HG03060 (cell line): ENCODE measurements around the gene PODXL.

Source experiments
- ATAC-seq: cut with Tn5 transposase; IDR thresholded peaks from one replicate; pipeline ENCODE4 v1.9.1; 2021; ENCODE audit warnings: low read depth, moderate number of reproducible peaks; ENCODE audit not compliant: unreplicated experiment

The PODXL gene

DNA sequence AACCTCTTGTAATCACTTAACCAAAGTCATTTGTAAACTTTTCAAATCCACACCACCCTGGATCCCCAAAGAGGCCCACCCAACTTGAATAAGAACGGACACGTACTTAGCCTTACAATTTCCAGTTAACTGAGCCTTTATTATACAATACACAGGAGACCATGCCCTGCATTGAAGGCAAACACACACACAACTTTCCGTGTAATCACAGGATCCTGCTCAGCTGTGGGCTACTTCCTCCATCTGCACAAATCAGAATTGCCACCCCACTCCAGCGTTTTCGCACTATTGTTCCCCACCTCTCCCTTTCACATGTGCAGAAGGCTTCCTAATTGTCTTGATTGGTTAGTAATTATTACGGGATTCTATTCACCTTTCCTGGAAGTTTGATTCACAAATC lies 12.1 kb upstream of the PODXL start:
- no peak for ATAC-seq

- no peak for ATAC-seq
Measured at GRCh38 chr7:131564640-131565039, 8.2 kb upstream of the PODXL start.

DNA sequence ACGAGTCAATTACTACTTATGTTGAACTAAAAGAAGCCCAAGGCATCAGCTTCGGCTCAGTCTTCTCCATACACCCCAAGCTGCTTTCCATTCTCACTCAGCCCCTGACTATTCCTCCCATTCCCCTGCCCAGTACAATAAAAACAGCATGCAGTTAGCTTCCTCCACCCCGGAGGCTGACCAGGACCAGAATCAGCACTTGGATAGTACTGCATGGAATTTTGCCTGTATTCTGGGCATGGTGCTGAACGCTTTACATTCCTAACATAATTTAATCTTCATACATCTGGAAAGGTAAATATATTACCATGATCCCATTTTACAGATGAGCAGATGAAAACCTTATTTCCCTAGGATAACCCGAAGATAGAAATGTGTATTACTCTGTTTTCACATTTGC lies 7.5 kb upstream of the PODXL start:
- ATAC-seq, result no peak

- no peak for ATAC-seq
Measured at GRCh38 chr7:131562941-131563340, 6.5 kb upstream of the PODXL start.

DNA sequence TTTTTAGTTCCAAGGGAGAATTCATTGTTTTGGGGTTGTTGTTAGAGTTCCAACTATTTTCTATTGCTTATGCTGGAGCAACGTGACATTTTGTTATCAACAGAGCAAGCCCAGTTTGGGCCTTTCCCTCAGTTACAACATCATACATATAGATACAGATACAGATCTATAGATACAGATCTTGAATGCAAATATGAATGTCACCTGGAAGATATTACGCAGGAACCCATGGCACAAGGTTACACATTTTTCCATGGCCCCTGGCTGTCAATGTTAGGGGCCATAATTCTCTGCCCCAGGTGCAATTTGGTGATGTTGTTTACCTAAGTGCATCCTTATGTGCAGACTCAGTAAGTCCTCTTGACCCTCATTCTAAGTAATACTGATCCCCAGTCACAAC lies 3.6 kb upstream of the PODXL start:
- ATAC-seq, result no peak

DNA sequence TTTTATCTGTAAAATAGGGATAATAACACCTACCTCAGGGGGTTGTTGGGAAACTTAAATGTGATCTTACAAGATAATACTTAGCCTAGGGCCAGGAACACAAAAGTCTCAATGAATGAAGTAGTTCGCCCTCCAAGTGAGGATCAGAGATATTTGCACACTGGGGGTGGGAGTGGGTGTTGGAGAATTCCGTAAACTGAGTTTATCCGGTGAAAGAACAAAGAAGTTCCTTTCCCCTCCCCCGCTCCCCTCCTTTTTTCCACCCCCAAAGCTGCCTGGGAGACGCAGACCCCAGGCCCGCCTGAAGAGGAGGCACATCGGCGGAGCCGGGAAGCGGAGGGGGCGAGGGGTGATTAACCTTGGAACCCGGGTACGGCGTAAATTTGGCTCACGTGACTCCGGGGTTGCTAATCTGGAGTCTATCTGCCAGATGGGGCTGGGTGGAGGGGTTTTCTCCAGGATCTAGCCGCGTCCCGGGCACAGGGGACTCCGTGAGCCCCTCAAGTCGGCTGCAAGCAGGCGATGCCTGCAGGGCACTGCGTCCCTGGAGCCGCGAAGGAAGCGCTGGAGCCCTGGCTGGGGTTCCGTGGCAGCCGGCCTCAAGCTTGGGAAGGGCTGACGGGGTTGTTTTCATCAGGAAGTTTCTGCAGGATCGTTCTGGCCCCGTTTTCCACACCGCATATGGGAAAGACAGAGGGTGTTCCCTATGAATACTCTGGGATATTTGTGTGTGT lies 1.4 kb upstream of the PODXL start:
- ATAC-seq, result no peak

GRCh38 chr7:131556909-131557651 lies 652 bp upstream of the PODXL start:
- no peak for ATAC-seq

DNA sequence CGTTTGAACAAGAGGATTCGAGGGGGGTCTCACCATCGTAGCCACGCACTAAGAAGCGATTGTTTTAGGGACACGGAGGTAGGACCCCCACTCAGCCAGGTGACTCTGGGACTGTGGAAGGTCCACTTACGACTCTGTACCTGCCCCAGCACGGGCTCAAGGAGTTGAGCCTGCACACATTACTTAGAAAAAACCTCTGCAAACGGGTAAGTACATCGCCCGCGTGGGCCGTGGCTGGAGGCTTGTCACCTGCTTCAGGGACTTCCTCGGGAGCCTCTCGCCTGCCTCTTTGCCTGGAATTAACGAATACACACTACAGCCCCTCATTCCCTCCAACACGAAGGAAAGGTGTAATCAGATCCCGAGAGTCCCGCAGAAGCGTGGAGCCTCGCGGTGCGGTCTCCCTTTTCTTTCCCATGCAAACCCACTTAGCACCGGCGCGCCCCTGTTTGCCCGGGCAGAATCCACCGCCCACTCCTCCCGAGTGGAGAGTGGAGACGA lies 826 bp downstream of the PODXL start:
- no peak for ATAC-seq

DNA sequence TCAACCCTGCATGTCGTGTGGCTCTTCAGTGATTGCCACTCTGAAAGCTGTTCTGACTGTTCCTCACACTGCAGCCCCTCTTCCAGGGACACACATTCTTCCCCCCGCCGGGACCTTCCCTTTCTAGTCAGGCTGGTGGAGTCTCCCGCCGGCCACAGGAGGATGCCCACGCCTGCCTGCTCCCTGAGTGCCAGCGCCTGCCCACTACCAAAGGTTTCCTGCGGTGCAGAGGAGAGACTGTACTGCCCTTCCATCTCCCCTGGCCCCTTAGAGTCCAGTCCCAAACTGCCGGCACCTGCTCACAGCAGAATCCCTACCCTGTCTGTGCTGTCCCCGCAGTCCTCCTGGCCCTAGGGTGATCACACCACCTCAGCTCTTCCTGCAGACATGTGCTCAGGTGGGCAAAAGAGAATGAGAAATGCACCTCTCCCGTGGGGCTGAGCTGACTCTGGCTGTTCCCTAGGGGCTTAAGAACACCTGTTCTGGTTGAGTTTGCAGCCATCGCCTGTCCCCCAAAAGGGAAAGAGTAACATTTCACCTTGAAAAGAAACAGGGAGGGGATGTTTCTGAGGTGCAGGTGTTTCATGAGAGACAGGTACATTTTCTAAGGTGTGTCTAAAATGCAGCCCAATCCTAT lies 1.4 kb downstream of the PODXL start:
- no peak for ATAC-seq

DNA sequence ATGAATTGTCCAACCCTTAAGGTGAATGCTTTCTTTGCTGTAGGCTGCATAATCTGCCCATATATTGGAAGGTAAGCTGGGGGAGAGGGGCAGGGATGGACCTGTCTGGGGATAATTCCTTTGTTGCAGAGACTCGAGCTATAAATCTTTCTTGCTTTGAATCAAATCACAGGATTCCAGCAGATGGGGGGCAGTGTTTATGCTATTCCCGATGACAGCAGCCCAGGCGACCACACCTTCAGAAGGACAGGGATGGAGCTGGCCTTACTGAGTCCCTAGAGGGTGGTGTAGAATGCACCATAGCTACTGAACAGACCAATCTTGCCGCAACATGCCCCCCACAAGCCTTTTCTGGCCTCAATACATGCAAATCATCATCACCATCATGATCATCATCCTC lies 2.5 kb downstream of the PODXL start:
- ATAC-seq, result no peak

- no peak for ATAC-seq
Measured at GRCh38 chr7:131552053-131552452, 4.4 kb downstream of the PODXL start.

DNA sequence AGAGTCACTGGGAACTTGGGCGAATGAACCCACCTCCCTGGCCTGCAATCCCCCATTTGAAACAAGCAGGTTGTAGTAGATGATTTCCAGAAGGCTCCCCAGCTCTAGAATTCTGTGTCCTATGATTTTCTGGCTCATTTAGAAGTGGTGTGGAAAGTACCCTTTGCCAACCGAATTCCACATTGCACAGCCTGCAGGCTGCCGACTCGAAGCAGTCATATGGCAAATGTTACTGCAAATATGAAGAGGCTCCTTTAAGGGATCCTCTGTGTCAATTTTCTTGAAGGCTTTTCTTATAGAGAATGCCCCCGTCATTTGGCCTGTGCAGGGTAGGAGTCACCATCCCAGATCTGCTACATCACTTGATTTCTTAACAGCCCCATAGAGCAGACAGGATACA lies 5.6 kb downstream of the PODXL start:
- no peak for ATAC-seq

DNA sequence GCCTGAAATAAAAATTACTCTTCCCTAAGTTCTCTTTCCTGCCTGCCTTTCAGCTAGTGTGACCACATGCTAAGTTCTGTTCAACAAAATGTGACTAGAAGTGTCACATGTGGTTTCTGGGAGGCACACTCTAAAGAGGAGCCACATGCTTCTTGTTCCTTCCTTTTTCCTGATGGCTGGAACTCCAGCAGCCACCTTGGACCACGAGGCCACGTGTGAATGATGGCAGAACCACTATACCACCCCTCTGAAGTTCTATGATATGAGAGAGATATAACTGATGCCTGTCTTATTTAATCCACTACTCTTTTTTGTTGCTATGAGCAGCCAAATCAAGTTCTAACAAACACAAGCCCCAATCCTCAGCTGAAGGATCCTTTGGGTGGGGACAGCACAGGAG lies 8.1 kb downstream of the PODXL start:
- no peak for ATAC-seq

DNA sequence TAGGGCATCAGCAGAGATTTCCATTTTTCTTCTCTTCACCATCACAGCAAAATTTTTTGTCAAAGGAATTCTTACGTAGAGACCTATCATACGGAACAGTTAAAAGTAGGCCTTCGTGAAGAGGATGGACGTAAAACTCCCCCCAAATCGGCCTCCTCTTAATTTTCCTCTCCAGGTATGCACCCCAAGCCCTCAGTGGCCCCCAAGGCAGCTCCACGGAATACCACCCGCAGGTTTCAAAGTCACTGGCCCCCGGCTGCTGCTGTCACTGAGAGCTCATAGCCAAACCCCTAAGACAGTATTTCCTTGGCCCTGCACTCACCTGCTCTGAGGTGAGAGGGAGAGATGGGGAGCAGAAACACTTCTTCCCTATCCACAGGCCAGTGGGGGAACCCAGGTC lies 8.8 kb downstream of the PODXL start:
- ATAC-seq, result no peak

DNA sequence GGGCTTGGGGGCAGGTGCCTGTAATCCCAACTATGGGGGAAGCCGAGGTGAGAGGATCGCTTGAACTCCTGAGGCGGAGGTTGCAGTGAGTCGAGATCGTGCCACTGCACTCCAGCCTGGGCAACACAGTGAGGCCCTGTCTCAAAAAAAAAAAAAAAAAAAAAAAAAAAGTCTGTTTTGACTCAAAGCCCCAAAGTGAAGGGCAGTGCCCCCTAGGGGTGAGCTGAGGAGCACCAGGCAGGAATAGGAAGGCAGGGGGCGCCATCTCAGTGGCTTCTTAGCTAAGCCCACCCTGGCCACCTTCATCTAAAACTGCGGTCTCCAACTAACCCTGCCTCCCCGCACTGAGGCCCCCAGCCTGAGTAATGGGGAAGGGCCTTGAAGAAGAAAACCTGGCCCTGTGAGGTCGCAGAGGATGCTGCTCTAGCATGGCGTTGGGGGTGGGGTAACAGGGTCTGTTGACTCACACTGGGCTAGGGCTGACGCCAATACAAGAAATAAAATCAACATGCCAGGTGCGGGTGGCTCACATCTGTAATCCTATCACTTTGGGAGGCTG lies 9.8 kb downstream of the PODXL start:
- no peak for ATAC-seq

- ATAC-seq, result no peak
Measured at GRCh38 chr7:131546126-131546525, 10.3 kb downstream of the PODXL start.

DNA sequence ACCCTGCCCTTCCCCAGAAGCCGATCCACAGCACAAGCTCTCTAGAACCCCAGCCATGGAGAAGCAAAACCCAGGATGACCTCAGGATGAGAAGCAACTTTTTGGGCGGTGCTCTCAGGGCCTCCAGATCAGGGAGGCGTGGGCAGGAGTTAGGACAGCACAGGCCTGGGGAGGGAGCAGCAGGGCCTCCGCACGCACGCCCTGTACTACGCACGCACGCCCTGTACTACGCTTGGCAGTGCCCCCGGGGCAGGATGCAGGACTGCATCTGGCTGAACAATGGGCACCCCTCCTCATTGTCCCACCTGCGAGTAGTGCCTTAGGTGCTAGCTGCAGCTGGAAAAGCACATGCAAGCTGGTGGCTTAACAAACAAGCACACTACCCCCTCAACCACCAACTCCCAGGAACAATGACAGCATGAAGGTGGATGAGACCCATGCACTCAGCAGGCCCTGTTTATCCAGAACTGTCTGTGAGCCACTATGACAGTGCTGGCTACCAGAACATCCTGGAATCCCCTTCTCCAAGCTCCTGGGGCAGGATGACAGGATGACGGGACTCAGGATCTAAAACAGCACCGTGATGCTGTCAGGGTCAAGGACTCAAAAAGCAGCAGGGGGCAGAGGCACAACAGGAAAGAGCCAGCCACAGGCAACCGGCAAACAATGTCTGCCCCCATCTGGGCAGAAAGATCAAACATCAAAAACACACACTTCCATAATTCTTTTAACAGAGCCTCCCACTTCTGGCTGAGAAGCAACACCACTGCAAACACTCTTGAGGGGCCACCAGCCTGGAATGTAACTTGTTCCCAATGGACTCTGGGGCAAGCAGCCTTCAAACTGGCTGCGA lies 11.8 kb downstream of the PODXL start:
- no peak for ATAC-seq

- ATAC-seq, result no peak
Measured at GRCh38 chr7:131544021-131544420, 12.4 kb downstream of the PODXL start.

- no peak for ATAC-seq
Measured at GRCh38 chr7:131543298-131543697, 13.1 kb downstream of the PODXL start.

- ATAC-seq, result no peak
Measured at GRCh38 chr7:131540491-131541162, 15.8 kb downstream of the PODXL start.
